NCI-H345 treated with DMSO at 0.1 percent for 48 hours (cell line): ENCODE measurements around the gene PCDHB9.
"Not testable (repeated sequence)": the region's sequence is repeated elsewhere in the genome, so short reads cannot be mapped to it uniquely, and the experiment has no call there.

Experiments
- DNase-seq: peaks from one replicate; lab custom pipeline; 2025; ENCODE audit not compliant: unreplicated experiment; lab: John Stamatoyannopoulos, UW

PCDHB9 gene

GRCh38 chr5:141184117-141184855 lies 2.7 kb upstream of the PCDHB9 start:
- DNase-seq = not testable (repeated sequence)

DNA sequence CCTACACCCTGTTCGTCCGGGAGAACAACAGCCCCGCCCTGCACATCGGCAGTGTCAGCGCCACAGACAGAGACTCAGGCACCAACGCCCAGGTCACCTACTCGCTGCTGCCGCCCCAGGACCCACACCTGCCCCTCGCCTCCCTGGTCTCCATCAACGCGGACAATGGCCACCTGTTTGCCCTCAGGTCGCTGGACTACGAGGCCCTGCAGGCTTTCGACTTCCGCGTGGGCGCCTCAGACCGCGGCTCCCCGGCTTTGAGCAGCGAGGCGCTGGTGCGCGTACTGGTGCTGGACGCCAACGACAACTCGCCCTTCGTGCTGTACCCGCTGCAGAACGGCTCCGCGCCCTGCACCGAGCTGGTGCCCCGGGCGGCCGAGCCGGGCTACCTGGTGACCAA lies 1.7 kb downstream of the PCDHB9 start:
- DNase-seq = not testable (repeated sequence)

DNA sequence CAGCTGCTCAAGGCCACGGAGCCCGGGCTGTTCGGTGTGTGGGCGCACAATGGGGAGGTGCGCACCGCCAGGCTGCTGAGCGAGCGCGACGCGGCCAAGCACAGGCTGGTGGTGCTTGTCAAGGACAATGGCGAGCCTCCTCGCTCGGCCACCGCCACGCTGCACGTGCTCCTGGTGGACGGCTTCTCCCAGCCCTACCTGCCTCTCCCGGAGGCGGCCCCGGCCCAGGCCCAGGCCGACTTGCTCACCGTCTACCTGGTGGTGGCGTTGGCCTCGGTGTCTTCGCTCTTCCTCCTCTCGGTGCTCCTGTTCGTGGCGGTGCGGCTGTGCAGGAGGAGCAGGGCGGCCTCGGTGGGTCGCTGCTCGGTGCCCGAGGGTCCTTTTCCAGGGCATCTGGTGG lies 2.2 kb downstream of the PCDHB9 start:
- DNase-seq = not testable (repeated sequence)

DNA sequence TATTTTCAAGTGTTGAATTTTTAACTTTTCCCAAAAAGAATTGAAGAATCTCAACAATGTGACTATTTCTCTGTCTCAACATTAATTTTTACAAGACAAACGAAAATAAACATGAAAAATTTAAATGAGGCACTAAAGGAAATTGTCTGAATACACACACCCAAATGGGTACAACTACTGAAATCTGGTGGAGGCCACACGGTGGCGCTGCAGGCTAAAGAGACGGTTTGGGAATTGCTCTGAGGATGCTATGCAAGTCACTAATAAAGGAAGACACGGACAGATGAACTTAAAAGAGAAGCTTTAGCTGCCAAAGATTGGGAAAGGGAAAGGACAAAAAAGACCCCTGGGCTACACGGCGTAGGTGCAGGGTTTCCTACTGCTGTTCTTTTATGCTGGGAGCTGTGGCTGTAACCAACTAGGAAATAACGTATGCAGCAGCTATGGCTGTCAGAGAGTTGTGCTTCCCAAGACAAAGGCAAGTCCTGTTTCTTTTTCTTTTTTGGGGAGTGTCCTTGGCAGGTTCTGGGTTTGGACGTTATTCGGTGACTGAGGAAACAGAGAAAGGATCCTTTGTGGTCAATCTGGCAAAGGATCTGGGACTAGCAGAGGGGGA lies 5.3 kb downstream of the PCDHB9 start, which contains the start of gene PCDHB10:
Gene PCDHB10, plus strand, starts transcription at position 244 of the 616 bp plus-strand sequence. Its CDS starts 200 bp downstream, at position 444.
- no peak for DNase-seq

DNA sequence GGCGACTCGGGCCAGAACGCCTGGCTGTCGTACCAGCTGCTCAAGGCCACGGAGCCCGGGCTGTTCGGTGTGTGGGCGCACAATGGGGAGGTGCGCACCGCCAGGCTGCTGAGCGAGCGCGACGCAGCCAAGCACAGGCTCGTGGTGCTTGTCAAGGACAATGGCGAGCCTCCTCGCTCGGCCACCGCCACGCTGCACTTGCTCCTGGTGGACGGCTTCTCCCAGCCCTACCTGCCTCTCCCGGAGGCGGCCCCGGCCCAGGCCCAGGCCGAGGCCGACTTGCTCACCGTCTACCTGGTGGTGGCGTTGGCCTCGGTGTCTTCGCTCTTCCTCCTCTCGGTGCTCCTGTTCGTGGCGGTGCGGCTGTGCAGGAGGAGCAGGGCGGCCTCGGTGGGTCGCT lies 7.4 kb downstream of the PCDHB9 start:
- not testable (repeated sequence) for DNase-seq

DNA sequence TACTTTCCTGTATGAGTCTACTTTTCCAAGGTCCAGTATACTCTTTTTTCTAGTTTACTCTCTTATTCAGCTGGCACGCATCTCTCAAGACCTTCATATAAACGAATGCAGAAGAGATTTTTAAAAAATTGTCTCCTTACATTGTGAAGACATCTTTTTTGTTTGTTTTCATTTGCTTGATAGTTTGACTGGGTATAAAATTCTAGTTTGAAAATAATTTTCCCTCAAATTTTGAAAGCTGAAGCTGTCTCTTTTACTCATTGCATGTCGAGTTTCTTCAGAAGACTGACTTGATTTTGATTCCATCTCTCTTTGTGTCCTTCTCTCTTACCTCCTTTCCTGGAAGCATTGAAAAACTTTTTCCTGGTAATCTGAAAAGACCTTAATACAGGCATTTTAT lies 9.4 kb downstream of the PCDHB9 start:
- DNase-seq = no peak

DNA sequence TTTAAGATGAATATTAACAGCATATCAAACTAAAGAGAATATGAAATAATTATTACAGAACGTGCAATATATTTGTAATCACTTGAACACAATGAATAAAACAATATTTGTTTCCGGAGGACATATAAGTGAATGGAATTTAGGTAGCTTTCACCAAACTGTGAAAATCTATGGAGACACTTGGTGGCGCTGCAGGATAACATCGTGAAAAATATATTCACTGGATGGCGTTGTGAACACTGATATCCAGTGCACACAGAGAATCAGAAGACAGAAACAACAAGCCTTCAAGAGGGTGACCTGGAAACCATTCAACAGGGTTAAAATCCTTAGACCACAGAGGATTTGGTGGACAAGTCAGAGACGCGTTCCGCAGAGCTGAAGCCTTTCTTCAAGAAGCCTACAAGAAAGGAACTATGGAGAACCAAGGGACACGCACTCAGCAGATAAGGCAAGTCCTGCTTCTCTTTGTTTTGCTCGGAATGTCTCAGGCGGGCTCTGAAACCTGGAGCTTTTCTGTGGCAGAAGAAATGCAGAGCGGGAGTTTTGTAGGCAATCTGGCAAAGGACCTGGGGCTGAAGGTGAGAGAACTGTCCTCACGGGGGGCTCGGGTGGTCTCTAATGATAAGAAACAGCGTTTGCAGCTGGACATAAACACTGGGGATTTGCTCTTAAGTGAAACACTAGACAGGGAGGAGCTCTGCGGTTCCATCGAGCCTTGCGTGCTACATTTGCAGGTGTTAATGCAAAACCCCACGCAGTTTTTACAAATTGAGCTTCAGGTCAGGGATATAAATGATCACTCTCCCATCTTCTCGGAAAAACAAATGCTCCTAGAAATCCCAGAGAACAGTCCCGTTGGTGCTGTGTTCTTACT lies 12.6 kb downstream of the PCDHB9 start, which contains the start of gene PCDHB11:
Gene PCDHB11, plus strand, starts transcription at position 269 of the 877 bp plus-strand sequence. Its CDS starts 148 bp downstream, at position 417.
- no peak for DNase-seq

DNA sequence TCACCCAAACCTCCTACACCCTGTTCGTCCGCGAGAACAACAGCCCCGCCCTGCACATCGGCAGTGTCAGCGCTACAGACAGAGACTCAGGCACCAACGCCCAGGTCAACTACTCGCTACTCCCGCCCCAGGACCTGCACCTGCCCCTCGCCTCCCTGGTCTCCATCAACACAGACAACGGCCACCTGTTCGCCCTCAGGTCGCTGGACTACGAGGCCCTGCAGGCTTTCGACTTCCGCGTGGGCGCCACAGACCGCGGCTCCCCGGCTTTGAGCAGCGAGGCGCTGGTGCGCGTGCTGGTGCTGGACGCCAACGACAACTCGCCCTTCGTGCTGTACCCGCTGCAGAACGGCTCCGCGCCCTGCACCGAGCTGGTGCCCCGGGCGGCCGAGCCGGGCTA lies 14.2 kb downstream of the PCDHB9 start:
- DNase-seq = not testable (repeated sequence)

- not testable (repeated sequence) for DNase-seq
Observed at GRCh38 chr5:141201646-141202045, 14.7 kb downstream of the PCDHB9 start.

- DNase-seq = no peak
Observed at GRCh38 chr5:141208478-141208877, 21.5 kb downstream of the PCDHB9 start, which contains the start of gene PCDHB12. Gene PCDHB12, plus strand, starts transcription at chr5:141208719. Its CDS starts 189 bp downstream, at chr5:141208908.

DNA sequence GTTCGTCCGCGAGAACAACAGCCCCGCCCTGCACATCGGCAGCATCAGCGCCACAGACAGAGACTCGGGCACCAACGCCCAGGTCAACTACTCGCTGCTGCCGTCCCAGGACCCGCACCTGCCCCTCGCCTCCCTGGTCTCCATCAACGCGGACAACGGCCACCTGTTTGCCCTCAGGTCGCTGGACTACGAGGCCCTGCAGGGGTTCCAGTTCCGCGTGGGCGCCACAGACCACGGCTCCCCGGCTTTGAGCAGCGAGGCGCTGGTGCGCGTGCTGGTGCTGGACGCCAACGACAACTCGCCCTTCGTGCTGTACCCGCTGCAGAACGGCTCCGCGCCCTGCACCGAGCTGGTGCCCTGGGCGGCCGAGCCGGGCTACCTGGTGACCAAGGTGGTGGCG lies 23.3 kb downstream of the PCDHB9 start:
- DNase-seq = not testable (repeated sequence)

GRCh38 chr5:141210849-141211248 lies 23.9 kb downstream of the PCDHB9 start:
- DNase-seq = not testable (repeated sequence)

GRCh38 chr5:141213656-141214339 lies 26.8 kb downstream of the PCDHB9 start, which contains the start of gene PCDHB13:
Gene PCDHB13, plus strand, starts transcription at chr5:141213919. Its CDS starts 205 bp downstream, at chr5:141214124.
- not testable (repeated sequence) for DNase-seq

- not testable (repeated sequence) for DNase-seq
Observed at GRCh38 chr5:141214583-141214982, 27.6 kb downstream of the PCDHB9 start.

DNA sequence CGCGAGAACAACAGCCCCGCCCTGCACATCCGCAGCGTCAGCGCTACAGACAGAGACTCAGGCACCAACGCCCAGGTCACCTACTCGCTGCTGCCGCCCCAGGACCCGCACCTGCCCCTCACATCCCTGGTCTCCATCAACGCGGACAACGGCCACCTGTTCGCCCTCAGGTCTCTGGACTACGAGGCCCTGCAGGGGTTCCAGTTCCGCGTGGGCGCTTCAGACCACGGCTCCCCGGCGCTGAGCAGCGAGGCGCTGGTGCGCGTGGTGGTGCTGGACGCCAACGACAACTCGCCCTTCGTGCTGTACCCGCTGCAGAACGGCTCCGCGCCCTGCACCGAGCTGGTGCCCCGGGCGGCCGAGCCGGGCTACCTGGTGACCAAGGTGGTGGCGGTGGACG lies 28.5 kb downstream of the PCDHB9 start:
- not testable (repeated sequence) for DNase-seq

DNA sequence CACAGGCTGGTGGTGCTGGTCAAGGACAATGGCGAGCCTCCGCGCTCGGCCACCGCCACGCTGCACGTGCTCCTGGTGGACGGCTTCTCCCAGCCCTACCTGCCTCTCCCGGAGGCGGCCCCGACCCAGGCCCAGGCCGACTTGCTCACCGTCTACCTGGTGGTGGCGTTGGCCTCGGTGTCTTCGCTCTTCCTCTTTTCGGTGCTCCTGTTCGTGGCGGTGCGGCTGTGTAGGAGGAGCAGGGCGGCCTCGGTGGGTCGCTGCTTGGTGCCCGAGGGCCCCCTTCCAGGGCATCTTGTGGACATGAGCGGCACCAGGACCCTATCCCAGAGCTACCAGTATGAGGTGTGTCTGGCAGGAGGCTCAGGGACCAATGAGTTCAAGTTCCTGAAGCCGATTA lies 29.1 kb downstream of the PCDHB9 start:
- DNase-seq = not testable (repeated sequence)

DNA sequence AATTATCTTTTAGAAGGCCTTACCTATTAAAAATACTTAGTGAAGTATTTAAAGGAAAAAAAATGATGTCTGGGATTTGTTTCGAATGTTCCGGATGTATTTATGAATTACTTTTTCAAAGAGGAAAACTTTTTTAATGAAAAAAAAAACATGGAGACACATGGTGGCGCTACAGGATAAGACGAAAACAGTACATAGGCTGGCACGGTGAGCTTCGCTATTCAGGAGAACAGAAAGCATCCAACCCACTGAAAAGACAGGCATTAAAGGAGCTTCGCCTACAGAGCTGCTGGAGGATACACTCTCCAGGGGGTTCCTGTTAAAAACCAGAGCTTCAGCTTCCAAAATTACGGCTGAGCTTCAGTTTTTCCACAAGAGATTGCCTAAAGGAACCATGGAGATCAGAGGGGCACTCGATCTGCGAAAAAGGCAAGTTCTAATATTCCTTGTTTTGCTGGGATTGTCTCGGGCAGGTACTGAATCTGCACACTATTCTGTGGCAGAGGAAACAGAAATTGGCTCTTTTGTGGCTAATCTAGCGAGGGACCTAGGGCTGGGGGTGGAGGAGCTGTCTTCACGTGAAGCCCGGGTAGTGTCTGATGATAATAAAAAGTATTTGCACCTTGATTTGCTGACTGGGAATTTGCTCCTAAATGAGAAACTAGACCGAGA lies 36.3 kb downstream of the PCDHB9 start, which contains the start of gene PCDHB14:
Gene PCDHB14, plus strand, starts transcription at position 232 of the 672 bp plus-strand sequence. Its CDS starts 163 bp downstream, at position 395.
- no peak for DNase-seq

DNA sequence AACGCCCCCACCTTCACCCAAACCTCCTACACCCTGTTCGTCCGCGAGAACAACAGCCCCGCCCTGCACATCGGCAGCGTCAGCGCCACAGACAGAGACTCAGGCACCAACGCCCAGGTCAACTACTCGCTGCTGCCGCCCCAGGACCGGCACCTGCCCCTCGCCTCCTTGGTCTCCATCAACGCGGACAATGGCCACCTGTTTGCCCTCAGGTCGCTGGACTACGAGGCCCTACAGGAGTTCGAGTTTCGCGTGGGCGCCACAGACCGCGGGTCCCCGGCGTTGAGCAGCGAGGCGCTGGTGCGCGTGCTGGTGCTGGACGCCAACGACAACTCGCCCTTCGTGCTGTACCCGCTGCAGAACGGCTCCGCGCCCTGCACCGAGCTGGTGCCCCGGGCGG lies 37.9 kb downstream of the PCDHB9 start:
- DNase-seq = not testable (repeated sequence)

DNA sequence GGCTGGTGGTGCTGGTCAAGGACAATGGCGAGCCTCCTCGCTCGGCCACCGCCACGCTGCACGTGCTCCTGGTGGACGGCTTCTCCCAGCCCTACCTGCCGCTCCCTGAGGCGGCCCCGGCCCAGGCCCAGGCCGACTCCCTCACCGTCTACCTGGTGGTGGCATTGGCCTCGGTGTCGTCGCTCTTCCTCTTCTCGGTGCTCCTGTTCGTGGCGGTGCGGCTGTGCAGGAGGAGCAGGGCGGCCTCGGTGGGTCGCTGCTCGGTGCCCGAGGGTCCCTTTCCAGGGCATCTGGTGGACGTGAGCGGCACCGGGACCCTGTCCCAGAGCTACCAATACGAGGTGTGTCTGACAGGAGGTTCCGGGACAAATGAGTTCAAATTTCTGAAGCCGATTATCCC lies 38.5 kb downstream of the PCDHB9 start:
- DNase-seq = not testable (repeated sequence)
